KOPT-K1 (cell line): Measurements from ENCODE around the gene ZNF277.

Experiments used
- H3K27ac ChIP-seq: fragments of 200-600 bp; sonication (generic); 2 replicates; pipeline ENCODE4 v1.5.1; 2016; ENCODE audit warnings: antibody characterized with exemption, mild to moderate bottlenecking, low read depth, low read length; ENCODE audit not compliant: poor library complexity, severe bottlenecking
- H3K36me3 ChIP-seq: fragments of 200-600 bp; sonication (generic); 2 replicates; pipeline ENCODE4 v1.5.1; 2017; ENCODE audit warnings: antibody characterized with exemption, mild to moderate bottlenecking, low read length, moderate library complexity; ENCODE audit not compliant: insufficient read depth
- H3K9me3 ChIP-seq: fragments of 200-600 bp; sonication (generic); 2 replicates; pipeline ENCODE4 v1.5.1; 2017; ENCODE audit warnings: antibody characterized with exemption, low read length, mild to moderate bottlenecking; ENCODE audit not compliant: insufficient read depth, poor library complexity, severe bottlenecking

Gene ZNF277

GRCh38 chr7:112206238-112206990 lies at the start of gene ZNF277, which contains the start of gene DOCK4:
Gene ZNF277, plus strand, starts transcription at chr7:112206695. Its CDS starts 22 bp downstream, at chr7:112206717.
Gene DOCK4, minus strand, starts transcription at chr7:112206399. Its CDS starts 261 bp downstream, at chr7:112206138.
- Histone ChIP-seq H3K36me3 (no peaks in the 10 kb centered on the region), H3K9me3 (no peaks in the 10 kb centered on the region), H3K27ac (peak within 1 kb of the TSS; percentile 57)

- no peaks in the 10 kb centered on the region for H3K9me3 ChIP-seq
- H3K36me3 ChIP-seq: no peaks in the 10 kb centered on the region
- H3K27ac ChIP-seq: no peak overlapping the region
Observed at GRCh38 chr7:112157072-112157471, 49.4 kb upstream of the ZNF277 start.

GRCh38 chr7:112159351-112159750 lies 47.1 kb upstream of the ZNF277 start:
- H3K9me3 ChIP-seq: no peaks in the 10 kb centered on the region
- no peak overlapping the region for H3K27ac ChIP-seq
- H3K36me3 ChIP-seq: no peaks in the 10 kb centered on the region

GRCh38 chr7:112160130-112160770 lies 46.2 kb upstream of the ZNF277 start:
- no peaks in the 10 kb centered on the region for H3K9me3 ChIP-seq
- no peaks in the 10 kb centered on the region for H3K36me3 ChIP-seq
- no peak overlapping the region for H3K27ac ChIP-seq

GRCh38 chr7:112160771-112161150 lies 45.7 kb upstream of the ZNF277 start:
- no peaks in the 10 kb centered on the region for H3K36me3 ChIP-seq
- no peaks in the 10 kb centered on the region for H3K9me3 ChIP-seq
- no peak overlapping the region for H3K27ac ChIP-seq

- H3K36me3 ChIP-seq: no peaks in the 10 kb centered on the region
- no peak overlapping the region for H3K27ac ChIP-seq
- no peaks in the 10 kb centered on the region for H3K9me3 ChIP-seq
Observed at GRCh38 chr7:112161253-112162141, 45.0 kb upstream of the ZNF277 start.

- H3K9me3 ChIP-seq: no peaks in the 10 kb centered on the region
- no peaks in the 10 kb centered on the region for H3K36me3 ChIP-seq
- H3K27ac ChIP-seq: no peak overlapping the region
Observed at GRCh38 chr7:112162142-112162766, 44.2 kb upstream of the ZNF277 start.

GRCh38 chr7:112162784-112163506 lies 43.5 kb upstream of the ZNF277 start:
- Histone ChIP-seq H3K9me3 (no peaks in the 10 kb centered on the region), H3K27ac (no peak overlapping the region), H3K36me3 (no peaks in the 10 kb centered on the region)

- Histone ChIP-seq H3K9me3 (peaks cover 8% of the 10 kb centered on the region), H3K36me3 (no peaks in the 10 kb centered on the region), H3K27ac (no peak overlapping the region)
Observed at GRCh38 chr7:112167147-112167546, 39.3 kb upstream of the ZNF277 start.

GRCh38 chr7:112168915-112169314 lies 37.6 kb upstream of the ZNF277 start:
- Histone ChIP-seq H3K9me3 (peaks cover 8% of the 10 kb centered on the region), H3K36me3 (no peaks in the 10 kb centered on the region), H3K27ac (no peak overlapping the region)

GRCh38 chr7:112171673-112172072 lies 34.8 kb upstream of the ZNF277 start:
- H3K36me3 ChIP-seq: no peaks in the 10 kb centered on the region
- peaks cover 8% of the 10 kb centered on the region for H3K9me3 ChIP-seq
- H3K27ac ChIP-seq: no peak overlapping the region

GRCh38 chr7:112172870-112173567 lies 33.5 kb upstream of the ZNF277 start:
- no peak overlapping the region for H3K27ac ChIP-seq
- peaks cover 8% of the 10 kb centered on the region for H3K9me3 ChIP-seq
- no peaks in the 10 kb centered on the region for H3K36me3 ChIP-seq

- Histone ChIP-seq H3K9me3 (peaks cover 8% of the 10 kb centered on the region), H3K27ac (no peak overlapping the region), H3K36me3 (no peaks in the 10 kb centered on the region)
Observed at GRCh38 chr7:112173568-112173905, 33.0 kb upstream of the ZNF277 start.

- Histone ChIP-seq H3K27ac (no peak overlapping the region), H3K36me3 (no peaks in the 10 kb centered on the region), H3K9me3 (peaks cover 8% of the 10 kb centered on the region)
Observed at GRCh38 chr7:112174192-112174591, 32.3 kb upstream of the ZNF277 start.
